ENCODE results near the gene ENAM.
"Not testable (repeated sequence)": the region's sequence is repeated elsewhere in the genome, so short reads cannot be mapped to it uniquely, and the experiment has no call there.

ENAM gene

DNA sequence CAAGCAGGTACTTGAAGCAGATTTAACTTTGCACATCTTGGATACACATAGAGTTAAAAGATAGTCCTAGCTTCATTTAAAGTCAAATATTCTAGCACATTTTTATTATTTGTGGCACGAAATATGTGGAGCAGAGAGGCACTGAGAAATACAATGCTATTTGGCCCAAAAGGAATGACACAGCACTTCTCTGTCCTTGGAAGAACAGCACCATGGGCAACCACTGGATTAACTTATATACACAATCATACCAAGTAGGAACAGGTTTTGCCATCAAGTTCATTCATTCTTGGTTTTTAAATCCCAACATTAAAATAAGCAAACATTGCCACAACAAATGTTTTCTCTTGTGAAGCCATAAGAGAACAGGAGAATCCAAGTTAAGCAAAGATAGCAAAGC, 924 bp upstream of the ENAM start:
- DNase-seq = no peak

DNA sequence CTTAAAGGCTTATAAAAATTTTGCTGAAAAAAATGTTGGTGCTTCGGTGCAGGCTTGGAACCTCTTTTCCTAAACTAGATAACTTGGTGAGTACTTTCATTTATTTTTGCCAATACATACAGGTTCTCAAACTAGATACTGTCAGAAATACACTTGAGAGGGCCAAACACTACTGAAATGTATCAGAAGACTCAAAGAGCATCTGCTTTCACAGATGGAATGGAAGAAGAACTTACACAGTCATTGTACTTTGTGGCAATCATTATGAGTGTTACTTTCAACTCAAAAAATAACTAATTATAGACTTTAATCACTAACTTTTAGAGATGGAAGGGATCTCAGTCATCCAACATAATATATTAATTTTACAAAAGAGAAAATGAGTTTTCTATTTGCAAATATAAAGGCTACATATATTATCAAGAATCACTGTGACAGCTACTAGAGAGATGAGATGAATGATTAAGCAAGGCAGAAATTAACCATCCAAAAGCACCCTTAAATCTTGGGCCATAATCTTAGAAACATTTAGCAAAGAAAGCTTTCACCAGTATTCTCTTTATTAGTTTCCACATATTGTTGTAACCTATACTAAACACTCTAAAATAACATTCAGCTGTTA, 1.0 kb downstream of the ENAM start:
- no peak for DNase-seq

DNA sequence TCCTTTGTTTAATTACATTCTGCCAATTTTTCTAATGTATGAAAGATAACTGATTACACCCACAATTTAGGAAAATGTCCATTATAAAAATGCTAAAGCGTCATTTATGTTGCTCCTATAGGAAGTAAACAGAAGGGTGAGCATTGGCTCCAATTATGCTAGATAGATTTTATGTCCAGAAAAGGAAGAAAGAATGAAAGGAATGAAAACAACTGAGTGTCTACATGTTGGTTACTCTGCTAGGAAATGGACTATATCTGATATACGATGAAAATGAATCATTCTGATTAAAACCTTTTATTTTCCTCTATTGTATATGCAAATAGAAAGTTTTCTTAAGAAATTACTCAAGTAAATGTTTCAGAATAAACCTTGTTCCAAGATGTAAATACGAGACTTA, 1.6 kb downstream of the ENAM start:
- DNase-seq = no peak

- DNase-seq = no peak
Measured at GRCh38 chr4:70632028-70632427, 3.5 kb downstream of the ENAM start.

DNA sequence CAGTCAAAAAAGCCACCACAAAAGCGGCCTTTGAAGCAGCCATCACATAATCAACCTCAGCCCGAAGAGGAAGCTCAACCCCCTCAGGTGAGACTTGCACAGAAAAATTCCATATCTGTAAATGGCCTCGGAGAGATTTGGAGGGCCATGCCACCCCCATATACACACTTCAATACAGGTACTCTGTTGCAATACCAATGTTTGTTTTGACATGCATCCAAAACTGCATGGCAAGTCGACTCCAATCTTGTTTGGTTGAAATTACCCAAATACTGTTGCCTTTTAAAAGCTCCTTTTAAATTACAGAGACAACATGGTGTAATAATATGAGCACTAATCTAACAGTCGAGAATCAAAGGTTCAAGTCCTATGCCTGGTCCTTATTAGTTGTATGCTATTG, 5.9 kb downstream of the ENAM start:
- DNase-seq = no peak

DNA sequence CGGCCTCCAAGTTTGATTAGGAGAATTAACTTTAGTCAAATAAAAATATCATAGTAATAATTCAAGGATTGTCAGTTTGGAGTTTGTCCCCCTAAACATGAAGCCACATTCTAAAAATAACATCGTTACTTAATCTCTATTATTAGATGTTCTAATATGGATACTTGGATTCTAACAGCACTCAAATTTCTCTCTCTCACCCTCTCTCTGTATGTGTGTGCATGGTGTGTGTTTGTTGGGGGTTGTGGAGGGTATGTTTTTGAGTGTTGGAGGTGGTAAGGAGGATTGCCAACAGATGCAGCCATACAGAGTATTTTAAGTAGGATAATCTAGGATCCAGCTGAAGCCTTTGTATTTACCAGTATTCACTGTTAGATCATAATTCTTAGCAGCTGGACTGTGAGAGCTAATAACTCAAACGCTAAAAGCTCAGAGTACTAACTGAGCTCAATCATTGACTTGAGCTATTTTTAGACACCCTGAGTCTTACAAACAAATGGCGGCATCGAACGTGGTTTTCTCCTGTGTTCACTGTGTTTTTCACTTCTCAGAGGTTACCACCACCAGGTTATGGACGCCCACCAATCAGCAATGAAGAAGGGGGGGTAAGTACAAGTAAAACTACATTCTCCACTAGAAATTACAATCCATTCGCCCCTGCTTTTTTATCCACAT, 8.8 kb downstream of the ENAM start:
- DNase-seq = no peak

DNA sequence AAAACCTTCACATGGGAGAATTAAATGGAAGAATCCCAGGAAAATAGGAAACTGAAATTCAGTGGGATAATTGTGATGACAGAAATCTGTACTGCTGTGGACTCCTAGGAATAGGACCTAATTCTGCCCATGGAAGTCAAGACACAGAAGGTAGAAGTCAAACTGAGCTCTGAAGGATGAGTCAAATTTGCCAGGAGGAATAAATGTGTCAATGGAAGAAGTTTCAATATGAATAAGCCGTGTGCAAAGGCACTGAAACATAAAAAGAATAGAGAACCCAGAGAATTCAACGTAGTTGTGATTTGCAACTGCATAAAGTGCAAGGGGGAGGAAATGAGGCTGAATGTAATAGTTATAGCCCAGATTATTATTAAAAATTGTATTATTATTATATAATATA, 11.6 kb downstream of the ENAM start:
- no peak for DNase-seq

DNA sequence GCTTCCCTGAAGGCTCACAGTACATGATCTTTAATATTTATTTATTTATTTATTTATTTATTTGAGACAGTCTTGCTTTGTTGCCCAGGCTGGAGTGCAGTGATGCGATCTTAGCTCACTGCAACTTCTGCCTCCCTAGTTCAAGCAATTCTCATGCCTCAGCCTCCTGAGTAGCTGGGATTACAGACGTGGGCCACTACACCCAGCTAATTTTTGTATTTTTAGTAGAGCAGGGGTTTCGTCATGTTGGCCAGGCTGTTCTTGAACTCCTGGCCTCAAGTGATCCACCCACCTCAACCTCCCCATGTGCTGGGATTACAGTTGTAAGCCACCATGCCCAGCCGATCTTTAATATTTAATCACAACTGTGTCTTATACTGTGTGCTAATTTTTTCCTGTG, 22.2 kb downstream of the ENAM start:
- not testable (repeated sequence) for DNase-seq

DNA sequence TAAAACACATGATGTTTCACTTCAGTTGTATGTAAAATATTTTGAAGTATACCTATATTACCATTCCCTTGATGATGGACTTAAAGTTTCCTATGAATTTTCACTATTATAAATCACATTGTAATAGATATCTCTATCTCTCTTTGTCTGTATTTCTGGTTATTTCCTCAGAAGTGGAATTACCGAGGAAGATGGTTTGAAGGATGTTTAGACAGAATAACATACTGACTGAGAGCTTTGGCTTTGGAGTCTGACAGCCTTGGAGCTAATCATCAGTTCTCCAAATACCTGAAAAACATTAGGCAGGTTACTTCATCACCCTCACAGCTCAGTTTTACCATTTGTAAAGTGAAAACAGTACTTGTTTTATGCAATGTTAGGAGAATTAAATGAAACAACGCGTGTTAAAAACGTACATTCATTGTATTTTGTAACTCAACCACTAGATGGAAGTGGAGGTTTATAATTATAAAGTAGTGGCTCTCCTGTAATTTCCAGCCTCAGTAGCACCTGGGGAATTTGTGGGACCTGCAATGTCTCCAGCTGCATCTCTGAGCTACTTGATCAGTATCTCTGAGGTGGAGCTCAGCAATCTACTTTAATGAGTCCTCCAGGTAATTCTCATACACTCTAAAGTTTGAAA, 23.4 kb downstream of the ENAM start:
- peak; percentile 8 for DNase-seq

DNA sequence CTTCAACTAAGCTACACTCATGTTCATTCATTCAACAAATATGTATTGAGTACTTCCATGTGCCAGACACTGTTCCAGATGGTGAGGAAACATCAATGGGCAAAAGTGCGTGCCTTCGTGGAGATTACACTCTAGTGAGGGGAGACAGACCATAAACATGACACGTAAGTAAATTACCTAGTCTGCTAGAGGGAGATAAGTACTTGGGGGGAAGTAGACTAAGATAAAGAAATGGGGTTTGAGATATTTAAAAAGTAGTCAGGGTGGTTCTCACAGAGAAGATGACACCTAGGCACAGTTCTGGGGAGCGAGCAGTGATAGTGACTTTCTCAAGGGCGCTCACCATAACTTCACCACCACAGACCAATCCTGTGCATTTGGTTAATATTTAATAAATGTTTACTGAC, 26.1 kb downstream of the ENAM start:
- no peak for DNase-seq

GRCh38 chr4:70657326-70657725, 28.8 kb downstream of the ENAM start:
- DNase-seq = no peak

DNA sequence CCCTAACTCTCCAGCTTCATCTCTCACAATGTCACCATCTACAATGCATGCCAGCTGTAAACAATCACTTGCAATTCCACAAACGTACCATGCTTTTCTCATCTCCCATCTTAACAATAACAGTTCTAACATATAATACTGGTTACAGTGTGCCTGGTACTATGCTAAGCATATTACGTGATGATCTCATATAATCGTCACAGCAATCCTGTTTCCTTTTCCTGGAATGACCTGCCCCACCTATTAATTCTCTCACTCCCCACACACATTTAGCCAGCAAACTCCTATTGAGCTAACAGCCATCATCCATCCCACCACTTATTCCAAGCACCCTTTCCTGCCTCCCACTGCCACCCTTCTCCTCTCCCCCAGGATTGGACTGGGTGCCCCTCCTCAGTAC, 29.9 kb downstream of the ENAM start:
- DNase-seq = no peak

DNA sequence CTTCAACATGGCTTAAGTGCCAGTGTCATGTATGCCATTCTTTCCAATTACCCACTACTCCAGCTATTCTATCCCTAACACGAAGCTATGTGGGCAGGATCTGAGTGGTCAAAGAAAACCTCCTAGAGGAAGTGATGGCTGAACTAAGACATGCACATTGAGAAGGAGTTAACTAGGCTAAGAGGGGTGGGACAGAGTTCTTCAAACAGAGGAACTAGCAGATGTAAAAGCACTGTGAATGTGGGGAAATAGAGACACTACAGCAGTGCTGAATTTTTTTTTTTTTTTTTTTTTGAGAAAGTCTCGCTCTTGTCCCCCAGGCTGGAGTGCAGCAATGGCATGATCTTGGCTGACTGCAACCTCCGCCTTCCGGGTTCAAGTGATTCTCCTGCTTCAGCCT, 31.6 kb downstream of the ENAM start:
- no peak for DNase-seq

DNA sequence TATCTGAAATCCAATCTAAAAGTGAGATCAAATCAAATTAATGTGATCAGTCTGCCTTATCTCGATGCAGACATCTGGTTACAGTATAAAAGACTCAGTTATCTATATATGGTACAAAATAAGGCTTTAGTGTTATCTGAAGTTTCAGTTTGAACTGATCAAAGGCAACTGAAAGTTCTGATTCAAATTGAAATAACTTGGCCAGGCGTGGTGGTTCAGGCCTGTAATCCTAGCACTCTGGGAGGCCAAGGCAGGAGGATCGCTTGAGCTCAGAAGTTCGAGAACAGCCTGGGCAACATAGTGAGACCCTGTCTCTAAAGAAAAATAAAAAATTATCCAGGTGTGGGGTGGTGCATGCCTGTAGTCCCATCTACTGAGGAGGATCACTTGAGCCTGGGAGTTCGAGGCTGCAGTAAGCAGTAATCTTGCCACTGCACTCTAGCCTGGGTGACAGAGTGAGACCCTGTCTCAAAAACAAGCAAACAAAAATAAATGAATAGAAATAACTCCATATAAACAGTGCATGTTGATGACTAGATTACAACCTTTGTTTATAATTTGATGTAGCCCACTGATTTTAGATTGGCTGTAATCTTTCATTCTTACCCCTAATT, 32.9 kb downstream of the ENAM start:
- not testable (repeated sequence) for DNase-seq

GRCh38 chr4:70666369-70666768, 37.8 kb downstream of the ENAM start, which contains the start of gene JCHAIN:
JCHAIN (minus strand) TSS chr4:70666508; CDS start chr4:70666490, 18 bp downstream.
- DNase-seq = no peak

- DNase-seq = no peak
Measured at GRCh38 chr4:70667740-70668535, 39.4 kb downstream of the ENAM start.

GRCh38 chr4:70670332-70671014, 41.9 kb downstream of the ENAM start:
- no peak for DNase-seq

- DNase-seq = no peak
Measured at GRCh38 chr4:70671091-70671490, 42.5 kb downstream of the ENAM start.

DNA sequence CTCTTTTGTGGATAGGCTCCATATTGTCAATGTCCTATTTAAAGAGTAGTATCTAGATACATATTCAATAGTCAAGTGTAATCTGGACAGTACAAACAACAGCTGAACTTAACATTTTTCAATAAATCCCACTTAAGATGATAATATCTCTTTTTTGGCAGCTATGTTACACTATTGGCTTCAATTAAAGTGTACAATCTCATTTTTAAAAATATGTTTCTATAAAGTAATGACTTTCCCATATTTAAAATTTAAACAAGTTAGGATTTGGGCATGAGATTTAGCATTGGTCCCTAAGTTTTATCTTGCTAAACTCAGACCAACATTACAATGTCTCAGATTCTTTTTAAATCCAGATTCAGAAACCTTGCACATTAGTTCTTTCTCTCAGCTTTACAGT, 45.6 kb downstream of the ENAM start:
- DNase-seq = no peak

DNA sequence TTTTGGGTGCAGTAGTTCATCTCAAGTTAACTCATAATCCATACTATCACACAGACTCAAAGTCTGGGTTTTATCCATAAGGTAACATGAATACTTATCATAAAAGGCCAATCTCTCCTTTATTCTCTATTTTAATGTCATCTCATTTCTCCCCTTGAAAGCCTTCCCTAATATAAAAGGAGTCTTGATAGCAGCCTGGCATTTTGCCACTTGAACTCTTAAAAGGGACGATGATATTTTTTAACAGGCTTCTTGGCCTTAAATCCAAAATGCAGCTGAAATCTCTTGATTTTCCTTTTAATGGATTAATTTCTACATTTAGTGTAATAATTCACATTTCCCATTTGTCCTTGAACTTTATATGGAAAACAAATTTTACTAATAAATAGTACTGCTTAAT, 46.2 kb downstream of the ENAM start:
- no peak for DNase-seq

- DNase-seq = no peak
Measured at GRCh38 chr4:70676554-70677090, 48.1 kb downstream of the ENAM start.

GRCh38 chr4:70678383-70678999, 49.9 kb downstream of the ENAM start:
- no peak for DNase-seq

Measured in NCI-H345 (cell line).